WTC11 (cell line): Measurements from ENCODE around the gene CAV3. TPM values are rescaled to one million over a fixed set of nuclear protein-coding genes. Genes with fewer than 3 reads are reported as not detected.

ENCODE experiments used
- ATAC-seq: fragments of 200-7000 bp; cut with Tn5 transposase; 2 replicates; pipeline ENCODE4 v1.10.0; 2021; ENCODE audit warnings: mild to moderate bottlenecking, moderate library complexity
- CTCF ChIA-PET: fragments of 300-600 bp; sonication (Branson Sonifier 250); formaldehyde crosslinking; loops from one replicate; lab custom pipeline; 2021; ENCODE audit warnings: antibody characterized with exemption; lab: Charles Lee
- POLR2A ChIA-PET: fragments of 350-600 bp; sonication (Branson Sonifier 250); formaldehyde crosslinking; loops from one replicate; lab custom pipeline; 2021; ENCODE audit warnings: antibody characterized with exemption; lab: Charles Lee
- DNase-seq: peaks from one replicate; pipeline ENCODE4 v3.0.0; 2021; ENCODE audit warnings: low spot score
- H3K27ac Mint-ChIP-seq: 2 replicates; pipeline ENCODE4 v1.8.0; 2021; ENCODE audit warnings: mixed read lengths
- H3K27me3 Mint-ChIP-seq: 2 replicates; pipeline ENCODE4 v1.8.0; 2021; ENCODE audit warnings: low read depth, mild to moderate bottlenecking, moderate library complexity, mixed read lengths
- H3K36me3 Mint-ChIP-seq: 2 replicates; pipeline ENCODE4 v1.8.0; 2021; ENCODE audit warnings: mixed read lengths
- H3K4me1 Mint-ChIP-seq: 2 replicates; pipeline ENCODE4 v1.8.0; 2022; ENCODE audit warnings: mixed read lengths
- H3K4me3 Mint-ChIP-seq: 2 replicates; pipeline ENCODE4 v1.8.0; 2021; ENCODE audit warnings: mild to moderate bottlenecking, moderate library complexity, mixed read lengths
- H3K9me3 Mint-ChIP-seq: 2 replicates; pipeline ENCODE4 v1.8.0; 2021; ENCODE audit warnings: mixed read lengths
- CTCF ChIP-seq: fragments of 200-600 bp; IDR thresholded peaks from 2 replicates; pipeline ENCODE4 v1.8.0; 2022; ENCODE audit warnings: antibody characterized with exemption
- E2F1 ChIP-seq: sonication (generic); formaldehyde crosslinking; IDR thresholded peaks from 2 replicates; pipeline ENCODE4 v1.8.0; 2022; ENCODE audit warnings: mild to moderate bottlenecking, missing genetic modification reagents
- ESRRA ChIP-seq: sonication (generic); formaldehyde crosslinking; IDR thresholded peaks from 2 replicates; pipeline ENCODE4 v1.8.1; 2022; ENCODE audit warnings: mild to moderate bottlenecking, missing genetic modification reagents, borderline replicate concordance
- FOXK1 ChIP-seq: sonication (generic); formaldehyde crosslinking; IDR thresholded peaks from 2 replicates; pipeline ENCODE4 v1.8.0; 2022; ENCODE audit warnings: mild to moderate bottlenecking, moderate library complexity, missing genetic modification reagents
- FOXP1 ChIP-seq: sonication (generic); formaldehyde crosslinking; IDR thresholded peaks from 2 replicates; pipeline ENCODE4 v1.8.0; 2022; ENCODE audit warnings: missing genetic modification reagents, mild to moderate bottlenecking, moderate library complexity, borderline replicate concordance
- MXD4 ChIP-seq: fragments of 250-450 bp; sonication (Bioruptor Pico); IDR thresholded peaks from 2 replicates; pipeline ENCODE4 v1.8.0; 2021; ENCODE audit warnings: mild to moderate bottlenecking, moderate library complexity, borderline replicate concordance
- NFATC4 ChIP-seq: fragments of 250-450 bp; sonication (Bioruptor Pico); IDR thresholded peaks from 2 replicates; pipeline ENCODE4 v1.9.0; 2021; ENCODE audit warnings: mild to moderate bottlenecking
- NFYB ChIP-seq: sonication (generic); formaldehyde crosslinking; conservative IDR thresholded peaks from 2 replicates; pipeline ENCODE4 v1.8.0; 2022; ENCODE audit warnings: low read depth, missing genetic modification reagents
- TCF7 ChIP-seq: sonication (generic); formaldehyde crosslinking; IDR thresholded peaks from 2 replicates; pipeline ENCODE4 v1.8.0; 2022; ENCODE audit warnings: mild to moderate bottlenecking, low read depth, missing genetic modification reagents, moderate library complexity
- TP53 ChIP-seq: sonication (generic); formaldehyde crosslinking; IDR thresholded peaks from 2 replicates; pipeline ENCODE4 v1.8.1; 2023; ENCODE audit warnings: mild to moderate bottlenecking, missing genetic modification reagents
- ZBTB21 ChIP-seq: sonication (generic); formaldehyde crosslinking; IDR thresholded peaks from 2 replicates; pipeline ENCODE4 v1.8.1; 2023; ENCODE audit warnings: mild to moderate bottlenecking, missing genetic modification reagents, borderline replicate concordance
- ZNF317 ChIP-seq: sonication (generic); formaldehyde crosslinking; IDR thresholded peaks from 2 replicates; pipeline ENCODE4 v1.8.1; 2023; ENCODE audit warnings: low read depth, mild to moderate bottlenecking, moderate library complexity, missing genetic modification reagents, borderline replicate concordance
- ZNF423 ChIP-seq: fragments of 250-450 bp; sonication (Bioruptor Pico); IDR thresholded peaks from 2 replicates; pipeline ENCODE4 v2.1.2; 2022; ENCODE audit warnings: mild to moderate bottlenecking, moderate library complexity
- total RNA-seq: library from RNA; stranded (reverse); gene quantifications from 3 replicates; pipeline ENCODE4 v1.2.3, GENCODE V29; 2021
- TF ChIP-seq, protein P1 (sequence below): sonication (generic); formaldehyde crosslinking; IDR thresholded peaks from 2 replicates; pipeline ENCODE4 v1.8.1; 2023; ENCODE audit warnings: mild to moderate bottlenecking, missing genetic modification reagents
- TF ChIP-seq, protein P2 (sequence below): fragments of 250-450 bp; sonication (Bioruptor Pico); IDR thresholded peaks from 2 replicates; pipeline ENCODE4 v1.9.0; 2021; ENCODE audit warnings: mild to moderate bottlenecking, borderline replicate concordance
- TF ChIP-seq, protein P3 (sequence below): sonication (generic); formaldehyde crosslinking; IDR thresholded peaks from 2 replicates; pipeline ENCODE4 v1.8.0; 2022; ENCODE audit warnings: mild to moderate bottlenecking, missing genetic modification reagents
- TF ChIP-seq, protein P4 (sequence below): sonication (generic); formaldehyde crosslinking; IDR thresholded peaks from 2 replicates; pipeline ENCODE4 v1.8.1; 2023; ENCODE audit warnings: mild to moderate bottlenecking, moderate library complexity, missing genetic modification reagents

Gene CAV3
- total RNA-seq, 1 experiment from 2014 or later, result not detected

DNA sequence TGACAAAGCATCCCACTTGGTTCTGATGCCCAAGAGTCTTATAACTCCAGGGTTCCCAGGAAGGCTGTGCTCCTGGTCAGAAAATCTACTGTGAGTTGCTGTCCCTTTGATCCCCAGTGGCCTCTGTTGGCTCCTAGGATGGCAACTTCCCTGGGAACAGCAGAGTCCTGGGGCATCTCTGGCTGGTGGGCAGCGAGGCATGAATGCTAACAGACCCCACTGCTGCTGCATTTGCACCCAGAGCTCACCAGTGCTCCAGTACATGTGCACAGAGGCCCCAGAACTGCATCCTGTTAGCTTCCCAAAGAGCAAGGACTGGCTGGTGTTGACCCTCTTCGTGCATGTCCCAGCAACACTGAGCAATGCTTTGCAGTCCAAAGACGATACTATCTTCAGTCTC is 15.7 kb downstream of the CAV3 start (continued):
- TF ChIP-seq, protein P1, sequence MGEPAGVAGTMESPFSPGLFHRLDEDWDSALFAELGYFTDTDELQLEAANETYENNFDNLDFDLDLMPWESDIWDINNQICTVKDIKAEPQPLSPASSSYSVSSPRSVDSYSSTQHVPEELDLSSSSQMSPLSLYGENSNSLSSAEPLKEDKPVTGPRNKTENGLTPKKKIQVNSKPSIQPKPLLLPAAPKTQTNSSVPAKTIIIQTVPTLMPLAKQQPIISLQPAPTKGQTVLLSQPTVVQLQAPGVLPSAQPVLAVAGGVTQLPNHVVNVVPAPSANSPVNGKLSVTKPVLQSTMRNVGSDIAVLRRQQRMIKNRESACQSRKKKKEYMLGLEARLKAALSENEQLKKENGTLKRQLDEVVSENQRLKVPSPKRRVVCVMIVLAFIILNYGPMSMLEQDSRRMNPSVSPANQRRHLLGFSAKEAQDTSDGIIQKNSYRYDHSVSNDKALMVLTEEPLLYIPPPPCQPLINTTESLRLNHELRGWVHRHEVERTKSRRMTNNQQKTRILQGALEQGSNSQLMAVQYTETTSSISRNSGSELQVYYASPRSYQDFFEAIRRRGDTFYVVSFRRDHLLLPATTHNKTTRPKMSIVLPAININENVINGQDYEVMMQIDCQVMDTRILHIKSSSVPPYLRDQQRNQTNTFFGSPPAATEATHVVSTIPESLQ (CRISPR knock-in tag), result no peak
- TF ChIP-seq ESRRA, result no peak
- no peak for TF ChIP-seq ZNF317 (CRISPR knock-in tag)
- no peak for TF ChIP-seq NFYB (CRISPR knock-in tag)
- TF ChIP-seq, protein P2, sequence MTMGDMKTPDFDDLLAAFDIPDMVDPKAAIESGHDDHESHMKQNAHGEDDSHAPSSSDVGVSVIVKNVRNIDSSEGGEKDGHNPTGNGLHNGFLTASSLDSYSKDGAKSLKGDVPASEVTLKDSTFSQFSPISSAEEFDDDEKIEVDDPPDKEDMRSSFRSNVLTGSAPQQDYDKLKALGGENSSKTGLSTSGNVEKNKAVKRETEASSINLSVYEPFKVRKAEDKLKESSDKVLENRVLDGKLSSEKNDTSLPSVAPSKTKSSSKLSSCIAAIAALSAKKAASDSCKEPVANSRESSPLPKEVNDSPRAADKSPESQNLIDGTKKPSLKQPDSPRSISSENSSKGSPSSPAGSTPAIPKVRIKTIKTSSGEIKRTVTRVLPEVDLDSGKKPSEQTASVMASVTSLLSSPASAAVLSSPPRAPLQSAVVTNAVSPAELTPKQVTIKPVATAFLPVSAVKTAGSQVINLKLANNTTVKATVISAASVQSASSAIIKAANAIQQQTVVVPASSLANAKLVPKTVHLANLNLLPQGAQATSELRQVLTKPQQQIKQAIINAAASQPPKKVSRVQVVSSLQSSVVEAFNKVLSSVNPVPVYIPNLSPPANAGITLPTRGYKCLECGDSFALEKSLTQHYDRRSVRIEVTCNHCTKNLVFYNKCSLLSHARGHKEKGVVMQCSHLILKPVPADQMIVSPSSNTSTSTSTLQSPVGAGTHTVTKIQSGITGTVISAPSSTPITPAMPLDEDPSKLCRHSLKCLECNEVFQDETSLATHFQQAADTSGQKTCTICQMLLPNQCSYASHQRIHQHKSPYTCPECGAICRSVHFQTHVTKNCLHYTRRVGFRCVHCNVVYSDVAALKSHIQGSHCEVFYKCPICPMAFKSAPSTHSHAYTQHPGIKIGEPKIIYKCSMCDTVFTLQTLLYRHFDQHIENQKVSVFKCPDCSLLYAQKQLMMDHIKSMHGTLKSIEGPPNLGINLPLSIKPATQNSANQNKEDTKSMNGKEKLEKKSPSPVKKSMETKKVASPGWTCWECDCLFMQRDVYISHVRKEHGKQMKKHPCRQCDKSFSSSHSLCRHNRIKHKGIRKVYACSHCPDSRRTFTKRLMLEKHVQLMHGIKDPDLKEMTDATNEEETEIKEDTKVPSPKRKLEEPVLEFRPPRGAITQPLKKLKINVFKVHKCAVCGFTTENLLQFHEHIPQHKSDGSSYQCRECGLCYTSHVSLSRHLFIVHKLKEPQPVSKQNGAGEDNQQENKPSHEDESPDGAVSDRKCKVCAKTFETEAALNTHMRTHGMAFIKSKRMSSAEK (CRISPR knock-in tag), result no peak
- TF ChIP-seq NFATC4, result no peak
- TF ChIP-seq ZBTB21 (CRISPR knock-in tag), result no peak
- TF ChIP-seq MXD4 (CRISPR knock-in tag), result no peak
- no peak for TF ChIP-seq E2F1
- TF ChIP-seq, protein P3, sequence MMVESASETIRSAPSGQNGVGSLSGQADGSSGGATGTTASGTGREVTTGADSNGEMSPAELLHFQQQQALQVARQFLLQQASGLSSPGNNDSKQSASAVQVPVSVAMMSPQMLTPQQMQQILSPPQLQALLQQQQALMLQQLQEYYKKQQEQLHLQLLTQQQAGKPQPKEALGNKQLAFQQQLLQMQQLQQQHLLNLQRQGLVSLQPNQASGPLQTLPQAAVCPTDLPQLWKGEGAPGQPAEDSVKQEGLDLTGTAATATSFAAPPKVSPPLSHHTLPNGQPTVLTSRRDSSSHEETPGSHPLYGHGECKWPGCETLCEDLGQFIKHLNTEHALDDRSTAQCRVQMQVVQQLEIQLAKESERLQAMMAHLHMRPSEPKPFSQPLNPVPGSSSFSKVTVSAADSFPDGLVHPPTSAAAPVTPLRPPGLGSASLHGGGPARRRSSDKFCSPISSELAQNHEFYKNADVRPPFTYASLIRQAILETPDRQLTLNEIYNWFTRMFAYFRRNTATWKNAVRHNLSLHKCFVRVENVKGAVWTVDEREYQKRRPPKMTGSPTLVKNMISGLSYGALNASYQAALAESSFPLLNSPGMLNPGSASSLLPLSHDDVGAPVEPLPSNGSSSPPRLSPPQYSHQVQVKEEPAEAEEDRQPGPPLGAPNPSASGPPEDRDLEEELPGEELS, result no peak

- no peaks in the 10 kb centered on the region for H3K36me3 Mint-ChIP-seq
- DNase-seq (no peak), ATAC-seq (no peak)
- H3K9me3 Mint-ChIP-seq, result no peaks in the 10 kb centered on the region
- H3K27me3 Mint-ChIP-seq, result no peaks in the 10 kb centered on the region; the same call in 1 of the 2 replicates
- CTCF ChIA-PET, result interaction anchor here (5.7 kb wide), 1 partner anchor 17 kb away, joined by 52 read pairs; the partner anchor contains the start of gene OXTR
- no peaks in the 10 kb centered on the region for H3K4me1 Mint-ChIP-seq
- no peak overlapping the region for H3K27ac Mint-ChIP-seq
- no peak for TF ChIP-seq TCF7 (CRISPR knock-in tag)
- POLR2A ChIA-PET, result no interaction called here
- no peak overlapping the region for H3K4me3 Mint-ChIP-seq
Observed at GRCh38 chr3:8752832-8753231, 19.2 kb downstream of the CAV3 start.

- ATAC-seq, result no peak
- H3K4me3 Mint-ChIP-seq, result no peak overlapping the region
- H3K27ac Mint-ChIP-seq, result no peak overlapping the region
- CTCF ChIA-PET, result interaction anchor here (0.7 to 5.7 kb wide), 11 partner anchors 8 to 54 kb away, joined by 3 to 52 read pairs (median 4); partner anchors contain the start of gene OXTR
- H3K9me3 Mint-ChIP-seq, result no peaks in the 10 kb centered on the region
- no peaks in the 10 kb centered on the region for H3K36me3 Mint-ChIP-seq
- no peaks in the 10 kb centered on the region; the same call in 1 of the 2 replicates for H3K27me3 Mint-ChIP-seq
- TF ChIP-seq ZNF423 (CRISPR knock-in tag), result no peak
- TF ChIP-seq CTCF, result no peak
- TF ChIP-seq FOXP1, result no peak
- TF ChIP-seq, protein P1 (CRISPR knock-in tag), result no peak
- TF ChIP-seq FOXK1 (CRISPR knock-in tag), result no peak
- TF ChIP-seq, protein P4, sequence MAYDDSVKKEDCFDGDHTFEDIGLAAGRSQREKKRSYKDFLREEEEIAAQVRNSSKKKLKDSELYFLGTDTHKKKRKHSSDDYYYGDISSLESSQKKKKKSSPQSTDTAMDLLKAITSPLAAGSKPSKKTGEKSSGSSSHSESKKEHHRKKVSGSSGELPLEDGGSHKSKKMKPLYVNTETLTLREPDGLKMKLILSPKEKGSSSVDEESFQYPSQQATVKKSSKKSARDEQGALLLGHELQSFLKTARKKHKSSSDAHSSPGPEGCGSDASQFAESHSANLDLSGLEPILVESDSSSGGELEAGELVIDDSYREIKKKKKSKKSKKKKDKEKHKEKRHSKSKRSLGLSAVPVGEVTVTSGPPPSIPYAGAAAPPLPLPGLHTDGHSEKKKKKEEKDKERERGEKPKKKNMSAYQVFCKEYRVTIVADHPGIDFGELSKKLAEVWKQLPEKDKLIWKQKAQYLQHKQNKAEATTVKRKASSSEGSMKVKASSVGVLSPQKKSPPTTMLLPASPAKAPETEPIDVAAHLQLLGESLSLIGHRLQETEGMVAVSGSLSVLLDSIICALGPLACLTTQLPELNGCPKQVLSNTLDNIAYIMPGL (CRISPR knock-in tag), result no peak
- no peak for TF ChIP-seq TP53
- DNase-seq, result no peak
- POLR2A ChIA-PET, result no interaction called here
- no peaks in the 10 kb centered on the region; the same call in 1 of the 2 replicates for H3K4me1 Mint-ChIP-seq
Observed at GRCh38 chr3:8755097-8755496, 21.5 kb downstream of the CAV3 start.
